ENCODE measurements around the gene CENPF. TPM values are rescaled to one million over a fixed set of nuclear protein-coding genes. Genes with fewer than 3 reads are reported as not detected.

The CENPF gene
- total RNA-seq, 3 donors from 2014 or later: 1.3 to 4.0 (median 1.9) TPM

- Histone ChIP-seq H3K27ac (no peak overlapping the region), H3K4me3 (no peak overlapping the region), H3K36me3 (no peaks in the 10 kb centered on the region), H3K27me3 (no peaks in the 10 kb centered on the region), H3K9me3 (peaks cover 4 to 11% of the 10 kb centered on the region in 2 donors), H3K4me1 (no peaks in the 10 kb centered on the region)
- DNase-seq (ENCODE audit: low spot score in 2 of 2): no peak
- TF ChIP-seq POLR2A (IDR thresholded peaks at IDR 0.05) (no peak), CTCF (IDR thresholded peaks at IDR 0.05) (no peak), POLR2AphosphoS5 (IDR thresholded peaks at IDR 0.05) (no peak)
- intact Hi-C loops (cut with DNase I; ENCODE audit: low total_unique reads): no loop called here
Observed at GRCh38 chr1:214707306-214708087, 104.5 kb downstream of the CENPF start.

DNA sequence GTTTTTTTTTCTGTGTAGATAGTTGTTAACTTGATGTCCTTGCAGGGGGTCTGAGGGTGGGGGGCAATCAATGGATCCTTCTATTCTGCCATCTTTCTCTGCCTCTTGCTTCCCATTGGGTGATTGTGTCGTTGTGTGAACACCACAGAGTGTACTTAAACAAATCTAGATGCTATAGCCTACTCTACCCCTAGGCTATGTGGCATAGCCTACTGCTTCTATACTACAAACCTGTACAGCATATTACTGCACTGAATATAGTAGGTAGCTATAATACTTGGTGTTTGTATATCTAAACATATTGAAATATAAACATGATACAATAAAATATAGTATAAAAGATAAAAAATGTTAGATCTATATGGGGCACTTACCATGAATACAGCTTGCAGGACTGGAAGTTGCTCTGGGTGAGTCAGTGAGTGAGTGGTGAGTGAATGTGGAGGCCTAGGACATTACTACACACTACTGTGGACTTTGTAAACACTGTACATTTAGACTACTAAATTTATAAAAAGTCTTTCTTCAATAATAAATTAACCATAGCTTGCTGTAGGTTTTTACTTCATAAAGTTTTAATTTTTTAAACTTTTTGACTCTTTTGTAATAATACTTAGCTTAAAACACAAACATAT is 105.4 kb downstream of the CENPF start:
- TF ChIP-seq POLR2AphosphoS5 (IDR thresholded peaks at IDR 0.05): no peak
- no peak for TF ChIP-seq POLR2A (IDR thresholded peaks at IDR 0.05)
- DNase-seq (ENCODE audit: low spot score in 2 of 2): no peak
- Histone ChIP-seq H3K27me3 (no peaks in the 10 kb centered on the region), H3K36me3 (no peaks in the 10 kb centered on the region), H3K4me1 (no peaks in the 10 kb centered on the region), H3K27ac (no peak overlapping the region), H3K9me3 (peaks cover 4 to 11% of the 10 kb centered on the region in 2 donors), H3K4me3 (no peak overlapping the region)
- intact Hi-C loops (cut with DNase I; ENCODE audit: low total_unique reads): no loop called here

DNA sequence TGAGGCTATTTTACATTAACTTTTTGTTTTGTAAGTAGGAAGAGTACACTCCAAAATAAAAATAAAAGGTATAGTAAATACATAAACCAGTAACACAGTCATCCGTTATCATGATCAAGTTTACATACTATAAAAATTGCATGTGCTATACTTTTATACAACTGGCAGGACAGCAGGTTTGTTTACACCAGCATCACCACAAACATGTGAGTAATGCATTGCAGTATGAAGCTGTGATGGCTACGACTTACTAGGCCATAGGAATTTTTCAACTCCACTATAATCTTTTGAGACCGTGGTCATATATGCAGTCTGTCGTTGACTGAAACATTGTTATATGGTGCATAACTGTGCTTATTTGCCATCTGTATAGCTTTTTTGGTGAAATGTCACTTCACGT is 106.2 kb downstream of the CENPF start:
- Histone ChIP-seq H3K4me3 (no peak overlapping the region), H3K4me1 (no peaks in the 10 kb centered on the region), H3K27me3 (no peaks in the 10 kb centered on the region), H3K9me3 (peaks cover 4 to 10% of the 10 kb centered on the region in 2 donors), H3K27ac (no peak overlapping the region), H3K36me3 (no peaks in the 10 kb centered on the region)
- intact Hi-C loops (cut with DNase I; ENCODE audit: low total_unique reads): no loop called here
- TF ChIP-seq POLR2AphosphoS5 (IDR thresholded peaks at IDR 0.05) (no peak), POLR2A (IDR thresholded peaks at IDR 0.05) (no peak), CTCF (IDR thresholded peaks at IDR 0.05) (no peak)
- DNase-seq (ENCODE audit: low spot score in 2 of 2): no peak

GRCh38 chr1:214712737-214713136 is 109.7 kb downstream of the CENPF start:
- Histone ChIP-seq H3K27ac (no peak overlapping the region), H3K4me3 (no peak overlapping the region), H3K27me3 (no peaks in the 10 kb centered on the region), H3K36me3 (no peaks in the 10 kb centered on the region), H3K4me1 (no peaks in the 10 kb centered on the region), H3K9me3 (no peaks in the 10 kb centered on the region)
- no peak for DNase-seq (ENCODE audit: low spot score in 2 of 2)
- intact Hi-C loops (cut with DNase I; ENCODE audit: low total_unique reads): no loop called here
- TF ChIP-seq POLR2A (IDR thresholded peaks at IDR 0.05): no peak
- TF ChIP-seq CTCF (IDR thresholded peaks at IDR 0.05): no peak

Other genes with a start within 250 kb of the CENPF start
- gene PTPN14, start 51.6 kb upstream of the CENPF start, total RNA-seq: 10 to 100 TPM; 30.4 to 57.4 (median 49.5) TPM